Caco-2 (cell line): ENCODE measurements around the gene DNAJB13. TPM values are rescaled to one million over a fixed set of nuclear protein-coding genes. Genes with fewer than 3 reads are reported as not detected.
A peak's percentile ranks its signal among the peaks of the same experiment; 100 is the strongest.

Experiments
- BruUV-seq: library from RNA; stranded (reverse); fragments of 400-500 nt; replicated peaks from 2 replicates; lab custom pipeline; 2021; lab: Mats Ljungman, UMichigan
- CTCF ChIA-PET: fragments of 300-600 bp; sonication (Branson Sonifier 250); formaldehyde crosslinking; loops from one replicate; lab custom pipeline; 2022; ENCODE audit warnings: antibody characterized with exemption; lab: Charles Lee
- POLR2A ChIA-PET: fragments of 300-600 bp; sonication (Branson Sonifier 250); formaldehyde crosslinking; loops from one replicate; lab custom pipeline; 2022; ENCODE audit warnings: antibody characterized with exemption; lab: Charles Lee
- DNase-seq, 2 experiments: peaks; one replicate each; pipeline versions ENCODE4 v3.0.0 to v3.0.0-alpha.2; 2020 to 2022
- H3K27me3 ChIP-seq: replicated peaks from 2 replicates; pipeline ENCODE4 v1.6.0; 2011; ENCODE audit warnings: low read length; ENCODE audit not compliant: control insufficient read depth, insufficient read depth
- H3K36me3 ChIP-seq: 2 replicates; pipeline ENCODE4 v1.5.1; 2011; ENCODE audit warnings: low read length; ENCODE audit not compliant: control insufficient read depth, insufficient read depth
- H3K4me1 ChIP-seq: fragments of 250-450 bp; sonication (Bioruptor Pico); 2 replicates; pipeline ENCODE4 v1.5.1; 2020; ENCODE audit warnings: mild to moderate bottlenecking
- H3K4me3 ChIP-seq: 2 replicates; pipeline ENCODE4 v1.5.1; 2011; ENCODE audit warnings: low read depth, mild to moderate bottlenecking, control low read depth, low read length
- H3K9me3 ChIP-seq: fragments of 250-450 bp; sonication (Bioruptor Pico); 2 replicates; pipeline ENCODE4 v1.5.1; 2020; ENCODE audit warnings: mild to moderate bottlenecking, moderate library complexity
- H3K27ac Mint-ChIP-seq: one replicate; pipeline ENCODE4 v1.8.0; 2022; ENCODE audit warnings: mixed read lengths; ENCODE audit not compliant: unreplicated experiment
- H3K27me3 Mint-ChIP-seq: one replicate; pipeline ENCODE4 v1.8.0; 2022; ENCODE audit warnings: mixed read lengths; ENCODE audit not compliant: insufficient read depth, unreplicated experiment
- H3K36me3 Mint-ChIP-seq: one replicate; pipeline ENCODE4 v1.8.0; 2022; ENCODE audit warnings: mild to moderate bottlenecking, mixed read lengths; ENCODE audit not compliant: insufficient read depth, unreplicated experiment
- H3K4me1 Mint-ChIP-seq: one replicate; pipeline ENCODE4 v1.8.0; 2022; ENCODE audit warnings: low read depth, mixed read lengths; ENCODE audit not compliant: unreplicated experiment
- H3K4me3 Mint-ChIP-seq: one replicate; pipeline ENCODE4 v1.8.0; 2022; ENCODE audit warnings: mild to moderate bottlenecking, moderate library complexity, mixed read lengths; ENCODE audit not compliant: unreplicated experiment
- H3K9me3 Mint-ChIP-seq: one replicate; pipeline ENCODE4 v1.8.0; 2022; ENCODE audit warnings: mixed read lengths; ENCODE audit not compliant: unreplicated experiment
- CTCF ChIP-seq, 2 experiments: fragments of 200-600 bp in 1 of 2; IDR thresholded peaks; 1 replicate in 1 of 2; 2 replicates in 1 of 2; pipeline versions ENCODE4 v1.5.1 to v1.8.0; 2011 to 2022; ENCODE audit warnings: antibody characterized with exemption in 1 of 2, control low read depth in 1 of 2, inconsistent platforms in 1 of 2, low read depth in 1 of 2, low read length in 1 of 2, mild to moderate bottlenecking in 1 of 2, moderate library complexity in 1 of 2; ENCODE audit not compliant: insufficient read depth in 1 of 2, severe bottlenecking in 1 of 2, unreplicated experiment in 1 of 2
- intact Hi-C: fragments of 100-400 bp; cut with micrococcal nuclease; formaldehyde crosslinking; loops from one replicate; pipeline ENCODE4 v1.10.0; 2022; ENCODE audit not compliant: unreplicated experiment
- total RNA-seq: library from RNA; stranded (reverse); gene quantifications from 2 replicates; pipeline ENCODE4 v1.2.3, GENCODE V29; 2022

The DNAJB13 gene
- total RNA-seq, 1 experiment from 2014 or later, result 0.52 TPM

- DNase-seq, result peak in 1 of 2 experiments; percentile 14
- Histone ChIP-seq H3K36me3 (no peaks in the 10 kb centered on the region), H3K4me1 (no peaks in the 10 kb centered on the region), H3K4me3 (no peak overlapping the region), H3K27me3 (no peaks in the 10 kb centered on the region), H3K9me3 (peaks cover 23% of the 10 kb centered on the region)
- no peak overlapping the region for H3K27ac Mint-ChIP-seq
- intact Hi-C loops, result no loop called here
- ChIA-PET CTCF (no interaction called here), POLR2A (no interaction called here)
- BruUV-seq, result no TSS peak
- no peak for TF ChIP-seq CTCF (IDR thresholded peaks at IDR 0.05; ENCODE audit: insufficient read depth in 1 of 2, low read depth in 1 of 2, low read length in 1 of 2, severe bottlenecking in 1 of 2, unreplicated experiment in 1 of 2)
- no peak overlapping the region for H3K4me3 Mint-ChIP-seq
- H3K36me3 Mint-ChIP-seq, result peaks cover 11% of the 10 kb centered on the region
- peaks cover 46% of the 10 kb centered on the region for H3K9me3 Mint-ChIP-seq
- H3K4me1 Mint-ChIP-seq, result no peaks in the 10 kb centered on the region
- no peaks in the 10 kb centered on the region for H3K27me3 Mint-ChIP-seq
Measured at GRCh38 chr11:73944085-73944484, 6.7 kb upstream of the DNAJB13 start.

- Mint-ChIP-seq H3K27me3 (no peaks in the 10 kb centered on the region), H3K4me1 (no peaks in the 10 kb centered on the region), H3K27ac (no peak overlapping the region), H3K9me3 (peaks cover 41% of the 10 kb centered on the region), H3K36me3 (peaks cover 5% of the 10 kb centered on the region), H3K4me3 (no peak overlapping the region)
- Histone ChIP-seq H3K27me3 (no peaks in the 10 kb centered on the region), H3K4me3 (no peak overlapping the region), H3K9me3 (peaks cover 23% of the 10 kb centered on the region), H3K36me3 (no peaks in the 10 kb centered on the region), H3K4me1 (no peaks in the 10 kb centered on the region)
- no peak for TF ChIP-seq CTCF (IDR thresholded peaks at IDR 0.05; ENCODE audit: insufficient read depth in 1 of 2, low read depth in 1 of 2, low read length in 1 of 2, severe bottlenecking in 1 of 2, unreplicated experiment in 1 of 2)
- ChIA-PET POLR2A (no interaction called here), CTCF (no interaction called here)
- intact Hi-C loops, result no loop called here
- BruUV-seq, result no TSS peak
- DNase-seq, result peak in 1 of 2 experiments; percentile 20
Measured at GRCh38 chr11:73944901-73945300, 5.9 kb upstream of the DNAJB13 start.

GRCh38 chr11:73945396-73945795 lies 5.4 kb upstream of the DNAJB13 start:
- no peak overlapping the region for H3K4me3 ChIP-seq
- no TSS peak for BruUV-seq
- CTCF ChIA-PET, result interaction anchor here (0.8 kb wide), 1 partner anchor 14 kb away, joined by 3 read pairs; no protein-coding TSS in a partner anchor
- Mint-ChIP-seq H3K36me3 (peaks cover 5% of the 10 kb centered on the region), H3K27ac (no peak overlapping the region), H3K4me1 (no peaks in the 10 kb centered on the region), H3K27me3 (no peaks in the 10 kb centered on the region), H3K4me3 (no peak overlapping the region), H3K9me3 (peaks cover 36% of the 10 kb centered on the region)
- H3K9me3 ChIP-seq, result peaks cover 22% of the 10 kb centered on the region
- no peak for DNase-seq
- POLR2A ChIA-PET, result no interaction called here
- TF ChIP-seq CTCF (IDR thresholded peaks at IDR 0.05; ENCODE audit: insufficient read depth in 1 of 2, low read depth in 1 of 2, low read length in 1 of 2, severe bottlenecking in 1 of 2, unreplicated experiment in 1 of 2), result no peak
- H3K27me3 ChIP-seq, result no peaks in the 10 kb centered on the region
- H3K4me1 ChIP-seq, result no peaks in the 10 kb centered on the region
- intact Hi-C loops, result no loop called here
- no peaks in the 10 kb centered on the region for H3K36me3 ChIP-seq
